Measurements from ENCODE around the gene CISD3. TPM values are rescaled to one million over a fixed set of nuclear protein-coding genes. Genes with fewer than 3 reads are reported as not detected.
A peak's percentile ranks its signal among the peaks of the same experiment; 100 is the strongest.

Gene CISD3
- total RNA-seq, 1 donor from 2014 or later: 18.4 TPM

DNA sequence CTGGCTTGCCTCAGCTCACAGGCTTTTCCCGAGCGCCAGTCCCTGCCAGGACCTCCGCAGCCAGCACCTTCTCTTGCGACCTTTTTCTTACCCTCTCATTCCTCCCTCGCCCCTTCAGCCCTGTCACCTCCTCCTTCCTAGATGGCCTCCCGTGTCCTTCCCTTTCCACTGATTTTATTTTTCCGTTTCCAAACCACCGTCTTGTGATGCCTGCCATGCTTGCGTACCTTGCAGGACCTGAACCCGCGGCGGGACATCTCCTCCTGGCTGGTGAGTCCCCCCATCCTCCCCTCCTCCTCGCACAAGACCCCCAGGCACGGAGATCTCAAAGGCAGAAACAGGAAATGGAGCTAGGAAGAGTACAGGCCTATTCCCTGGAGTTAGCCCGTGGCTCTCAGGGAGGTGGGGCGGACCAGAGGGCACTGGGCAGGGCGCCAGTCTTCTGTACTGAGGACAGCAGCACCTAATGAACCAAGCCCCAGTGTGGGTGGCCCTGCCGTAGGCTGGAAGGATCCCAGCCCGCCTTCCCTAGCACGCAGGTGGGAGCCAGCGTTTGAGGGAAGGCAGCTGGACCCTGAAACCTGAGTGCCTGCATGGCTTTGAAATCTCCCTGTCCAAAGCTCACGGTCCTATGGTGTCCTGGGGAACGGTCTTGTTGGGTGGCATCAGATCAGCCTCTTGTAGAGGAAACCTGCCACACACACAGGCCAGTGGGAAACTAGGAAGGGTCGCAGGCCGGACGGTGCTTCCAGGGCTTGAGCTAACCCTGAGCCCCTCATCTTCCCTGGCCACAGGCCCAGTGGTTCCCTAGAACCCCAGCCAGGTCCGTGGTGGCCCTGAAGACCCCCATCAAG, 612 bp downstream of the CISD3 start:
- peak overlapping the region; percentile 97 for H3K4me3 Mint-ChIP-seq (ENCODE audit: unreplicated experiment)
- peaks cover 7% of the 10 kb centered on the region for H3K36me3 Mint-ChIP-seq (ENCODE audit: low read depth)
- no peaks in the 10 kb centered on the region for H3K27me3 Mint-ChIP-seq (ENCODE audit: low read depth)
- peaks cover 31% of the 10 kb centered on the region for H3K4me1 Mint-ChIP-seq (ENCODE audit: low read depth)
- H3K9me3 Mint-ChIP-seq (ENCODE audit: low read depth): no peaks in the 10 kb centered on the region
- H3K27ac Mint-ChIP-seq (ENCODE audit: unreplicated experiment): peak overlapping the region; percentile 97
- DNase-seq (ENCODE audit: low spot score): no peak
- TF ChIP-seq, protein P1, sequence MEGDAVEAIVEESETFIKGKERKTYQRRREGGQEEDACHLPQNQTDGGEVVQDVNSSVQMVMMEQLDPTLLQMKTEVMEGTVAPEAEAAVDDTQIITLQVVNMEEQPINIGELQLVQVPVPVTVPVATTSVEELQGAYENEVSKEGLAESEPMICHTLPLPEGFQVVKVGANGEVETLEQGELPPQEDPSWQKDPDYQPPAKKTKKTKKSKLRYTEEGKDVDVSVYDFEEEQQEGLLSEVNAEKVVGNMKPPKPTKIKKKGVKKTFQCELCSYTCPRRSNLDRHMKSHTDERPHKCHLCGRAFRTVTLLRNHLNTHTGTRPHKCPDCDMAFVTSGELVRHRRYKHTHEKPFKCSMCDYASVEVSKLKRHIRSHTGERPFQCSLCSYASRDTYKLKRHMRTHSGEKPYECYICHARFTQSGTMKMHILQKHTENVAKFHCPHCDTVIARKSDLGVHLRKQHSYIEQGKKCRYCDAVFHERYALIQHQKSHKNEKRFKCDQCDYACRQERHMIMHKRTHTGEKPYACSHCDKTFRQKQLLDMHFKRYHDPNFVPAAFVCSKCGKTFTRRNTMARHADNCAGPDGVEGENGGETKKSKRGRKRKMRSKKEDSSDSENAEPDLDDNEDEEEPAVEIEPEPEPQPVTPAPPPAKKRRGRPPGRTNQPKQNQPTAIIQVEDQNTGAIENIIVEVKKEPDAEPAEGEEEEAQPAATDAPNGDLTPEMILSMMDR (IDR thresholded peaks at IDR 0.05): no peak

DNA sequence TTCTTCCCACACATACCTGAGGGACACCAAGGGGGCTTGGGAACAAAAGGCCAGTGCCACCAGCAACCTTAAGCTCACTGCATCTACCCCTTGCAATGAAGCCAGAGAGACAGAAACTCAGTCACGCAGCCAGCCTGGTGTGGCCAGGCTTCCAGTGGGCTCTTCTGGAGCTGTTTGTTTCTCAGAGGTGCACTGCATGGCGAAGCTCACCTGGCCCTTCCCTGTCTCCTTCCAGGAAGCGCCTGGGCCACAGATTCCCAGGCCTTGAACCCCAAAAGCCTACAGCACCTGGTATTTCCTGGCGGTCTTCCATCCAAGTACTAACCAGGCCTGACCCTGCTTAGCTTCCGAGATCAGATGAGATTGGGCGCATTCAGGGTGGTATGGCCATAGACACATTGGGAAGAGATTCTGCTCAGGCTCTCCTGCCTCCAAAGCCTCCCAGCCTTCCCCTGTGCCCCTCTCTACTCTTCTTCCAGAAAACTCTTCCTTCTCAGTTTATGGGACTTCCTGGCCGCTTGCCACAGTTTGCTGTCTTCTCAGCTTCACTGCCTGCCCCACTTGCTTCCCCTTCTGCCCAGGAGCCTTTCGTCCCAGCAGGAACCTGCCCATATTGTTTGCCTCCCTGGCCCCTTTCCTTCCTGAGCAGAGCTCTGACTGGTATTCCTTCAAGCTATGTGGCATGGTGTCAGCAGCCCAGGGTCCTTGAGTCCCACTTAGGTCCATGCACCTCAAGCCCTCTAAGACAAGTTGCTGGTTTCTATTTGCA, 1.6 kb downstream of the CISD3 start:
- H3K27ac Mint-ChIP-seq (ENCODE audit: unreplicated experiment): peak overlapping the region; percentile 97
- peaks cover 7% of the 10 kb centered on the region for H3K36me3 Mint-ChIP-seq (ENCODE audit: low read depth)
- no peak overlapping the region for H3K4me3 Mint-ChIP-seq (ENCODE audit: unreplicated experiment)
- no peak for DNase-seq (ENCODE audit: low spot score)
- no peaks in the 10 kb centered on the region for H3K27me3 Mint-ChIP-seq (ENCODE audit: low read depth)
- TF ChIP-seq, protein P1 (IDR thresholded peaks at IDR 0.05): no peak
- H3K9me3 Mint-ChIP-seq (ENCODE audit: low read depth): no peaks in the 10 kb centered on the region
- H3K4me1 Mint-ChIP-seq (ENCODE audit: low read depth): peaks cover 31% of the 10 kb centered on the region

DNA sequence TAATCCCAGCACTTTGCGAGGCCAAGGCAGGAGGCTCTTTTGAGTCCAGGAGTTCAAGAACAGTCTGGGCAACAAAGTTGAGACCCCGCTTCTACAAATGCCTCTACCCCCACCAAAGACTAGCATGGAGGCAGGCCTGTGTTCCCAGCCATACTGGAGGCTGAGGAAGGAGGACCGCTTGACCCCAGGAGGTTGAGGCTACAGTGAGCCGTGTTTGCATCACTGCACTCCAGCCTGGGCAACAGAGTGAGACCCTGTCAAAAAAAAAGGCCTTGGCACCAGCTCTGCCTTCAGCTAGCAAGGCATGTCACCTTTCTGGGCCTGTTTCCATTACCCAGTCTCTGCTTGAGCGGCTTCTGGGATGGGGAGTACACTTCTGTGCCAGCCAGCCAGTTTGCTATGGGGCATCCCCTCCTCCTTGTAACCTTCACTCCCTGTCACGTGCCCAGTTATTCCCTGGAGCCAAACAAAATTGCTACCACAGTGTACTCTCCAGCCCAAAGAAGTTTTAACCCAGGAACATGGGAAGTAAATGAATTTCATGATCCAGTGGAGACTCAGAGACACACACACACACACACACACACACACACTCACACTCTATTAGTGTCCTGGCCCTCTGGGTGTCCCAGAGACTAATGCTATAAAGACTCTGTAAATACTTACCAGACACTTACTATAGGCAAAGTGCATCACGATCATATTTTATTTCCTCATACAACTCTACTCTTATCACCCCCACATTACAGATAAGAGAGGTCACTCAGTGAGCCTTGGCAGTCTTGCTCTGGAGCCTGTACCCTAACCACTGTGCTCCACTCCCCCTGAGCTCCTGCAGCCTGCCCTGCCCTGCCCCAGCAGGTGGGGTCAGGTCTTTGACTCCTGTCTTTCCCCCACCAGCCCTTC, 2.5 kb downstream of the CISD3 start:
- Mint-ChIP-seq H3K27me3 (ENCODE audit: low read depth) (no peaks in the 10 kb centered on the region), H3K27ac (ENCODE audit: unreplicated experiment) (peak overlapping the region; percentile 57), H3K36me3 (ENCODE audit: low read depth) (peaks cover 7% of the 10 kb centered on the region), H3K4me3 (ENCODE audit: unreplicated experiment) (no peak overlapping the region), H3K9me3 (ENCODE audit: low read depth) (no peaks in the 10 kb centered on the region), H3K4me1 (ENCODE audit: low read depth) (peaks cover 31% of the 10 kb centered on the region)
- TF ChIP-seq, protein P1 (IDR thresholded peaks at IDR 0.05): no peak
- no peak for DNase-seq (ENCODE audit: low spot score)

DNA sequence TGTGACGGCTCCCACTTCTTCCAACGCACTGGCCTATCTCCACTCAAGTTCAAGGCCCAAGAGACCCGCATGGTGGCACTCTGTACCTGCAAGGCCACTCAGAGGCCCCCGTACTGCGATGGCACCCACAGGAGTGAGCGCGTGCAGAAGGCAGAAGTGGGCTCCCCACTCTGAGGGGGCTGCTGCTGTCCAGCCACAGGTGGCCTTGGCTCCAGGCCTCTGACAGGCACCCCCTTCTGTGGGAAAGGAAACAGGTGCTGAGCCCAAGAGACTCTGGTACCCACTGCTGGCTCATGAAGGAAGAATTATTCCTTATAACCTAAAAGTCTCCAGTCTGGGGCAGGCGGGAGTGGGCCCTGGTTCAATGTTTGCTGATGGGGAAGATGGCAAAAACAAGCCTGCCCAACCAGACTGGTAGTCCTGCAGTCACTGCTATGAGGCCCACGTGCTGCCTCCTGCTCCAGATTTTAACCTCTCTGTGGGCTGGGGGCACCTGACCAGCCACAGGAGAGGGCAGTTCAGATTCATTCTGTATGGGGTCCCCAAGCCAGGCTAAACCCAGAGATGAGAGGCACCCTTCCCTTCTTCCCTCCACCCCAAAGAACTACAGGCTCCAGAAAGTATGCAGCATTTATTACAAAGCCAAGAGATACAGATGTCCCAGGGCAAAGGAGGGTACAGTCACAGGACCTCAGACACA, 3.3 kb downstream of the CISD3 start:
- Mint-ChIP-seq H3K4me1 (ENCODE audit: low read depth) (peaks cover 31% of the 10 kb centered on the region), H3K27ac (ENCODE audit: unreplicated experiment) (peak overlapping the region; percentile 57), H3K4me3 (ENCODE audit: unreplicated experiment) (no peak overlapping the region), H3K9me3 (ENCODE audit: low read depth) (no peaks in the 10 kb centered on the region), H3K27me3 (ENCODE audit: low read depth) (no peaks in the 10 kb centered on the region), H3K36me3 (ENCODE audit: low read depth) (peaks cover 11% of the 10 kb centered on the region)
- TF ChIP-seq, protein P1 (IDR thresholded peaks at IDR 0.05): no peak
- no peak for DNase-seq (ENCODE audit: low spot score)

Measured in chondrocyte (in vitro differentiated cells).